Adipocyte (in vitro differentiated cells): Measurements from ENCODE around the gene MACROH2A1.

Experiments
- DNase-seq: peaks from one replicate; pipeline ENCODE4 v3.0.0-alpha.2; 2015; ENCODE audit warnings: low read depth
- H3K27me3 ChIP-seq: replicated peaks from 2 replicates; pipeline ENCODE4 v1.7.0; 2013; ENCODE audit warnings: mild to moderate bottlenecking, low read length, moderate library complexity; ENCODE audit not compliant: control insufficient read depth, insufficient read depth
- H3K36me3 ChIP-seq: 2 replicates; pipeline ENCODE4 v1.7.0; 2013; ENCODE audit warnings: low read length, mild to moderate bottlenecking, moderate library complexity; ENCODE audit not compliant: control insufficient read depth, insufficient read depth, severe bottlenecking
- H3K4me1 ChIP-seq: 2 replicates; pipeline ENCODE4 v1.7.0; 2013; ENCODE audit warnings: mild to moderate bottlenecking, low read length, moderate library complexity; ENCODE audit not compliant: control insufficient read depth, insufficient read depth
- H3K4me3 ChIP-seq: 2 replicates; pipeline ENCODE4 v1.7.0; 2013; ENCODE audit warnings: mild to moderate bottlenecking, low read length, moderate library complexity
- H3K9ac ChIP-seq: 2 replicates; pipeline ENCODE4 v1.7.0; 2013; ENCODE audit warnings: mild to moderate bottlenecking, low read length, moderate library complexity
- H3K9me3 ChIP-seq: 2 replicates; pipeline ENCODE4 v1.7.0; 2013; ENCODE audit warnings: mild to moderate bottlenecking, low read length, moderate library complexity; ENCODE audit not compliant: control insufficient read depth

MACROH2A1 gene

GRCh38 chr5:135434591-135435466 is 35.8 kb upstream of the MACROH2A1 start:
- no peak overlapping the region for H3K9ac ChIP-seq
- peaks cover 46% of the 10 kb centered on the region for H3K4me1 ChIP-seq
- H3K36me3 ChIP-seq: no peaks in the 10 kb centered on the region
- H3K9me3 ChIP-seq: no peaks in the 10 kb centered on the region
- H3K4me3 ChIP-seq: no peak overlapping the region
- H3K27me3 ChIP-seq: no peaks in the 10 kb centered on the region
- DNase-seq: no peak

GRCh38 chr5:135433681-135434426 is 34.8 kb upstream of the MACROH2A1 start:
- no peaks in the 10 kb centered on the region for H3K27me3 ChIP-seq
- H3K4me3 ChIP-seq: no peak overlapping the region
- peak overlapping the region; percentile 13 for H3K9ac ChIP-seq
- DNase-seq: peak; percentile 57
- peaks cover 51% of the 10 kb centered on the region for H3K4me1 ChIP-seq
- peaks cover 2% of the 10 kb centered on the region for H3K9me3 ChIP-seq
- no peaks in the 10 kb centered on the region for H3K36me3 ChIP-seq

- H3K4me1 ChIP-seq: peaks cover 39% of the 10 kb centered on the region
- H3K9ac ChIP-seq: no peak overlapping the region
- H3K27me3 ChIP-seq: no peaks in the 10 kb centered on the region
- peaks cover 13% of the 10 kb centered on the region for H3K9me3 ChIP-seq
- no peaks in the 10 kb centered on the region for H3K36me3 ChIP-seq
- no peak overlapping the region for H3K4me3 ChIP-seq
- DNase-seq: no peak
Observed at GRCh38 chr5:135432113-135432512, 33.1 kb upstream of the MACROH2A1 start.

GRCh38 chr5:135430135-135430437 is 31.1 kb upstream of the MACROH2A1 start:
- H3K9ac ChIP-seq: no peak overlapping the region
- H3K4me1 ChIP-seq: peaks cover 39% of the 10 kb centered on the region
- no peak overlapping the region for H3K4me3 ChIP-seq
- no peaks in the 10 kb centered on the region for H3K36me3 ChIP-seq
- no peaks in the 10 kb centered on the region for H3K27me3 ChIP-seq
- H3K9me3 ChIP-seq: peaks cover 13% of the 10 kb centered on the region
- DNase-seq: no peak

GRCh38 chr5:135429301-135430134 is 30.5 kb upstream of the MACROH2A1 start:
- no peak overlapping the region for H3K4me3 ChIP-seq

GRCh38 chr5:135428586-135428985 is 29.6 kb upstream of the MACROH2A1 start:
- DNase-seq: no peak
- Histone ChIP-seq H3K9ac (no peak overlapping the region), H3K9me3 (peaks cover 13% of the 10 kb centered on the region), H3K27me3 (no peaks in the 10 kb centered on the region), H3K36me3 (no peaks in the 10 kb centered on the region), H3K4me3 (no peak overlapping the region), H3K4me1 (peaks cover 28% of the 10 kb centered on the region)

More at GRCh38 chr5:135429301-135430134, 30.5 kb upstream of the MACROH2A1 start:
- no peak overlapping the region for H3K9ac ChIP-seq
- peak; percentile 8 for DNase-seq
- peaks cover 37% of the 10 kb centered on the region for H3K4me1 ChIP-seq
- no peaks in the 10 kb centered on the region for H3K27me3 ChIP-seq
- peaks cover 13% of the 10 kb centered on the region for H3K9me3 ChIP-seq
- no peaks in the 10 kb centered on the region for H3K36me3 ChIP-seq

- H3K9ac ChIP-seq: no peak overlapping the region
- DNase-seq: peak; percentile 80
- H3K36me3 ChIP-seq: no peaks in the 10 kb centered on the region
- H3K4me3 ChIP-seq: no peak overlapping the region
- H3K4me1 ChIP-seq: peaks cover 22% of the 10 kb centered on the region
- no peaks in the 10 kb centered on the region for H3K27me3 ChIP-seq
- peaks cover 13% of the 10 kb centered on the region for H3K9me3 ChIP-seq
Observed at GRCh38 chr5:135426102-135427082, 27.4 kb upstream of the MACROH2A1 start.

GRCh38 chr5:135425641-135426040 is 26.6 kb upstream of the MACROH2A1 start:
- peaks cover 22% of the 10 kb centered on the region for H3K4me1 ChIP-seq

GRCh38 chr5:135423846-135424168 is 24.8 kb upstream of the MACROH2A1 start:
- peaks cover 5% of the 10 kb centered on the region for H3K4me1 ChIP-seq
- DNase-seq: no peak
- H3K4me3 ChIP-seq: no peak overlapping the region

More at GRCh38 chr5:135425641-135426040, 26.6 kb upstream of the MACROH2A1 start:
- no peak overlapping the region for H3K4me3 ChIP-seq
- no peaks in the 10 kb centered on the region for H3K36me3 ChIP-seq
- H3K9me3 ChIP-seq: peaks cover 13% of the 10 kb centered on the region
- DNase-seq: no peak
- H3K9ac ChIP-seq: no peak overlapping the region
- no peaks in the 10 kb centered on the region for H3K27me3 ChIP-seq

GRCh38 chr5:135423146-135423845 is 24.3 kb upstream of the MACROH2A1 start:
- H3K27me3 ChIP-seq: no peaks in the 10 kb centered on the region
- peaks cover 24% of the 10 kb centered on the region for H3K9me3 ChIP-seq
- no peak overlapping the region for H3K9ac ChIP-seq
- H3K4me3 ChIP-seq: no peak overlapping the region
- H3K36me3 ChIP-seq: no peaks in the 10 kb centered on the region
- peaks cover 4% of the 10 kb centered on the region for H3K4me1 ChIP-seq
- no peak for DNase-seq

More at GRCh38 chr5:135423846-135424168, 24.8 kb upstream of the MACROH2A1 start:
- Histone ChIP-seq H3K9ac (no peak overlapping the region), H3K36me3 (no peaks in the 10 kb centered on the region), H3K27me3 (no peaks in the 10 kb centered on the region), H3K9me3 (peaks cover 25% of the 10 kb centered on the region)
